Measurements from ENCODE around the gene PALD1. TPM values are rescaled to one million over a fixed set of nuclear protein-coding genes. Genes with fewer than 3 reads are reported as not detected.

PALD1 gene
- total and polyA plus RNA-seq, 9 of the 15 experiments (the other 6 are each of a cell fraction or from before 2014, with no cell fraction given), result 0.03 to 0.29 (median 0.09) TPM; not detected in 2

DNA sequence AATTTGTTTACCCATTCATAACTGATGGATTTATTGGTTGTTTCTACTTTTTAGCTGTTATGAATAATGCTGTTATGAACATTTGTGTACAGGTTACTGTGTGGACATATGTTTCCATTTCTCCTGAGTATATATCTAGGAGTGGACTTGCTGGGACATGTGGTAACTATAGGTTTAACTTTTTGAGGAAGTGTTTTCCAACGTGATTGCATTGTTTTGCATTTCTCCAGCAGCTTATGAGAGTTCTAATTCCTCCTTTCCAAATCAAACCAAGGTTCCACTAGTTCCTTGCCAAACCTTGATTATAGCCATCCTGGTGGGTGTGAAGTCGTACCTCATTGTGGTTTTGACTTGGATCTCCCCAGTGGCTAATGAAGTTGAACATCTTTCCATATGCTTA, 126.6 kb downstream of the PALD1 start:
- Histone ChIP-seq H3K27ac (ENCODE audit: extremely low read depth, low read depth, low read length) (no peak overlapping the region), H3K79me2 (ENCODE audit: control insufficient read depth, insufficient read depth, low read length) (no peaks in the 10 kb centered on the region; the same call in 2 of the 3 replicates), H3K9me3 (replicated peaks; ENCODE audit: control insufficient read depth, insufficient read depth, low read depth, low read length) (no peaks in the 10 kb centered on the region), H3K4me3 (no peak overlapping the region), H3K4me2 (ENCODE audit: insufficient read depth, low read length) (no peak overlapping the region), H3K9ac (ENCODE audit: insufficient read depth in 1 of 2, low read depth in 2 of 2, low read length in 2 of 2) (no peak overlapping the region), H3K27me3 (ENCODE audit: control insufficient read depth in 2 of 2, insufficient read depth in 2 of 2, low read length in 2 of 2) (no peaks in the 10 kb centered on the region), H3K4me1 (replicated peaks in 1 of 2; ENCODE audit: control insufficient read depth in 2 of 2, insufficient read depth in 2 of 2, low read length in 2 of 2) (peaks cover 37 to 43% of the 10 kb centered on the region in 2 experiments), H3K9me1 (ENCODE audit: control insufficient read depth, insufficient read depth, low read length) (no peaks in the 10 kb centered on the region), H4K20me1 (replicated peaks; ENCODE audit: control insufficient read depth, insufficient read depth, low read length) (no peaks in the 10 kb centered on the region), H3K36me3 (ENCODE audit: control insufficient read depth, insufficient read depth, low read length) (no peaks in the 10 kb centered on the region), H2AFZ (ENCODE audit: low read depth, low read length) (0 out of 2 replicates have a peak overlapping the region, but pooled peaks have one; percentile 25)
- 27% methylated on average over 2 of the region's 2 CpGs for WGBS (ENCODE audit: insufficient coverage, low coverage, missing lambda C conversion rate)
- DNase-seq (ENCODE audit: extremely low read depth in 1 of 4, low spot score in 3 of 4) (no peak), ATAC-seq (no peak), FAIRE-seq (no peak)
- in situ Hi-C loops (cut with MboI), result no loop called here
- ChIA-PET POLR2A (interaction anchor here (1.0 to 1.4 kb wide), 2 partner anchors 8 to 12 kb away, joined by 3 read pairs; no protein-coding TSS in a partner anchor), CTCF (ENCODE audit: low intra/inter-chr PET ratio) (no interaction called here)
- intact Hi-C loops (cut with micrococcal nuclease), result no loop called here
- no TSS peak for BruUV-seq (replicated peaks)
- TF ChIP-seq CHCHD3 (CRISPR knock-in tag; IDR thresholded peaks at IDR 0.05), result no peak
- no peak for TF ChIP-seq ZNF354B (CRISPR knock-in tag; IDR thresholded peaks at IDR 0.05)
- TF ChIP-seq POLR2AphosphoS5 (IDR thresholded peaks at IDR 0.05; ENCODE audit: control insufficient read depth, insufficient read depth, low read depth, low read length), result no peak
- no peak for TF ChIP-seq E2F3 (CRISPR knock-in tag; IDR thresholded peaks at IDR 0.05)
- no peak for TF ChIP-seq SRSF7 (optimal IDR thresholded peaks at IDR 0.05; ENCODE audit: low read depth, low read length)
- no peak for TF ChIP-seq SIRT6 (IDR thresholded peaks at IDR 0.05; ENCODE audit: low read depth, low read length)
- TF ChIP-seq TSC22D4 (tag; IDR thresholded peaks at IDR 0.05), result no peak
- peak; percentile 77; the same call in 1 of the 2 replicates for TF ChIP-seq SPI1 (IDR thresholded peaks at IDR 0.05; ENCODE audit: borderline replicate concordance, low read depth, low read length)
- TF ChIP-seq, protein P1, sequence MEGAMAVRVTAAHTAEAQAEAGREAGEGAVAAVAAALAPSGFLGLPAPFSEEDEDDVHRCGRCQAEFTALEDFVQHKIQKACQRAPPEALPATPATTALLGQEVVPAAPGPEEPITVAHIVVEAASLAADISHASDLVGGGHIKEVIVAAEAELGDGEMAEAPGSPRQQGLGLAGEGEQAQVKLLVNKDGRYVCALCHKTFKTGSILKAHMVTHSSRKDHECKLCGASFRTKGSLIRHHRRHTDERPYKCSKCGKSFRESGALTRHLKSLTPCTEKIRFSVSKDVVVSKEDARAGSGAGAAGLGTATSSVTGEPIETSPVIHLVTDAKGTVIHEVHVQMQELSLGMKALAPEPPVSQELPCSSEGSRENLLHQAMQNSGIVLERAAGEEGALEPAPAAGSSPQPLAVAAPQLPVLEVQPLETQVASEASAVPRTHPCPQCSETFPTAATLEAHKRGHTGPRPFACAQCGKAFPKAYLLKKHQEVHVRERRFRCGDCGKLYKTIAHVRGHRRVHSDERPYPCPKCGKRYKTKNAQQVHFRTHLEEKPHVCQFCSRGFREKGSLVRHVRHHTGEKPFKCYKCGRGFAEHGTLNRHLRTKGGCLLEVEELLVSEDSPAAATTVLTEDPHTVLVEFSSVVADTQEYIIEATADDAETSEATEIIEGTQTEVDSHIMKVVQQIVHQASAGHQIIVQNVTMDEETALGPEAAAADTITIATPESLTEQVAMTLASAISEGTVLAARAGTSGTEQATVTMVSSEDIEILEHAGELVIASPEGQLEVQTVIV (CRISPR knock-in tag; IDR thresholded peaks at IDR 0.05; ENCODE audit: borderline replicate concordance), result no peak
